Measurements from ENCODE around the gene TSC2. TPM values are rescaled to one million over a fixed set of nuclear protein-coding genes. Genes with fewer than 3 reads are reported as not detected.

Gene TSC2
- polyA plus RNA-seq, 1 experiment = 35.9 TPM

GRCh38 chr16:2072926-2073325, 25.1 kb downstream of the TSC2 start:
- CTCF ChIA-PET = no interaction called here
- no peaks in the 10 kb centered on the region for H3K27me3 ChIP-seq (ENCODE audit: control insufficient read depth, insufficient read depth, low read length)
- H3K27ac ChIP-seq (ENCODE audit: low read depth, low read length) = no peak overlapping the region
- POLR2A ChIA-PET = interaction anchor here (1.5 kb wide), 1 partner anchor 83 kb away, joined by 6 read pairs; the partner anchor contains the start of gene TRAF7
- no peak overlapping the region for H3K4me3 ChIP-seq (ENCODE audit: low read depth, low read length)
- TF ChIP-seq CTCF (IDR thresholded peaks at IDR 0.05; ENCODE audit: low read depth, low read length) = no peak
- DNase-seq (ENCODE audit: low read depth, low spot score) = no peak
- no peaks in the 10 kb centered on the region for H3K9me3 ChIP-seq (ENCODE audit: control insufficient read depth, insufficient read depth, low read length)

GRCh38 chr16:2074071-2074470, 26.3 kb downstream of the TSC2 start:
- no peak for DNase-seq (ENCODE audit: low read depth, low spot score)
- Histone ChIP-seq H3K4me3 (ENCODE audit: low read depth, low read length) (no peak overlapping the region), H3K27me3 (ENCODE audit: control insufficient read depth, insufficient read depth, low read length) (no peaks in the 10 kb centered on the region), H3K9me3 (ENCODE audit: control insufficient read depth, insufficient read depth, low read length) (no peaks in the 10 kb centered on the region), H3K27ac (ENCODE audit: low read depth, low read length) (no peak overlapping the region)
- ChIA-PET CTCF (no interaction called here), POLR2A (interaction anchor here (1.4 kb wide), 1 partner anchor 11 kb away, joined by 3 read pairs; no protein-coding TSS in a partner anchor)
- TF ChIP-seq CTCF (IDR thresholded peaks at IDR 0.05; ENCODE audit: low read depth, low read length) = no peak

- H3K27me3 ChIP-seq (ENCODE audit: control insufficient read depth, insufficient read depth, low read length) = no peaks in the 10 kb centered on the region
- H3K27ac ChIP-seq (ENCODE audit: low read depth, low read length) = no peak overlapping the region
- no peaks in the 10 kb centered on the region for H3K9me3 ChIP-seq (ENCODE audit: control insufficient read depth, insufficient read depth, low read length)
- TF ChIP-seq CTCF (IDR thresholded peaks at IDR 0.05; ENCODE audit: low read depth, low read length) = no peak
- CTCF ChIA-PET = interaction anchor here (1.6 kb wide), 1 partner anchor 65 kb away, joined by 4 read pairs; no protein-coding TSS in a partner anchor
- H3K4me3 ChIP-seq (ENCODE audit: low read depth, low read length) = no peak overlapping the region
- no peak for DNase-seq (ENCODE audit: low read depth, low spot score)
- POLR2A ChIA-PET = no interaction called here
Observed at GRCh38 chr16:2075631-2076030, 27.8 kb downstream of the TSC2 start.

- Histone ChIP-seq H3K4me3 (ENCODE audit: low read depth, low read length) (no peak overlapping the region), H3K27ac (ENCODE audit: low read depth, low read length) (no peak overlapping the region), H3K27me3 (ENCODE audit: control insufficient read depth, insufficient read depth, low read length) (no peaks in the 10 kb centered on the region), H3K9me3 (ENCODE audit: control insufficient read depth, insufficient read depth, low read length) (no peaks in the 10 kb centered on the region)
- no peak for TF ChIP-seq CTCF (IDR thresholded peaks at IDR 0.05; ENCODE audit: low read depth, low read length)
- ChIA-PET POLR2A (no interaction called here), CTCF (interaction anchor here (1.6 kb wide), 1 partner anchor 64 kb away, joined by 4 read pairs; no protein-coding TSS in a partner anchor)
- no peak for DNase-seq (ENCODE audit: low read depth, low spot score)
Observed at GRCh38 chr16:2076072-2076865, 28.5 kb downstream of the TSC2 start.

GRCh38 chr16:2077016-2077415, 29.2 kb downstream of the TSC2 start:
- DNase-seq (ENCODE audit: low read depth, low spot score) = no peak
- Histone ChIP-seq H3K4me3 (ENCODE audit: low read depth, low read length) (no peak overlapping the region), H3K27me3 (ENCODE audit: control insufficient read depth, insufficient read depth, low read length) (no peaks in the 10 kb centered on the region), H3K9me3 (ENCODE audit: control insufficient read depth, insufficient read depth, low read length) (no peaks in the 10 kb centered on the region), H3K27ac (ENCODE audit: low read depth, low read length) (no peak overlapping the region)
- ChIA-PET POLR2A (no interaction called here), CTCF (interaction anchor here (1.6 kb wide), 1 partner anchor 64 kb away, joined by 4 read pairs; no protein-coding TSS in a partner anchor)
- TF ChIP-seq CTCF (IDR thresholded peaks at IDR 0.05; ENCODE audit: low read depth, low read length) = no peak

Data from AG04450 (cell line).